ENCODE results near the gene LMNTD1.

GRCh38 chr12:25495331-25496097 lies 57.6 kb downstream of the LMNTD1 start:
- TF ChIP-seq, protein P1, sequence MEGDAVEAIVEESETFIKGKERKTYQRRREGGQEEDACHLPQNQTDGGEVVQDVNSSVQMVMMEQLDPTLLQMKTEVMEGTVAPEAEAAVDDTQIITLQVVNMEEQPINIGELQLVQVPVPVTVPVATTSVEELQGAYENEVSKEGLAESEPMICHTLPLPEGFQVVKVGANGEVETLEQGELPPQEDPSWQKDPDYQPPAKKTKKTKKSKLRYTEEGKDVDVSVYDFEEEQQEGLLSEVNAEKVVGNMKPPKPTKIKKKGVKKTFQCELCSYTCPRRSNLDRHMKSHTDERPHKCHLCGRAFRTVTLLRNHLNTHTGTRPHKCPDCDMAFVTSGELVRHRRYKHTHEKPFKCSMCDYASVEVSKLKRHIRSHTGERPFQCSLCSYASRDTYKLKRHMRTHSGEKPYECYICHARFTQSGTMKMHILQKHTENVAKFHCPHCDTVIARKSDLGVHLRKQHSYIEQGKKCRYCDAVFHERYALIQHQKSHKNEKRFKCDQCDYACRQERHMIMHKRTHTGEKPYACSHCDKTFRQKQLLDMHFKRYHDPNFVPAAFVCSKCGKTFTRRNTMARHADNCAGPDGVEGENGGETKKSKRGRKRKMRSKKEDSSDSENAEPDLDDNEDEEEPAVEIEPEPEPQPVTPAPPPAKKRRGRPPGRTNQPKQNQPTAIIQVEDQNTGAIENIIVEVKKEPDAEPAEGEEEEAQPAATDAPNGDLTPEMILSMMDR (IDR thresholded peaks at IDR 0.05): no peak
- no peak for TF ChIP-seq POLR2A (IDR thresholded peaks at IDR 0.05)
